PC-3 (cell line): ENCODE measurements around the gene MTX1. TPM values are rescaled to one million over a fixed set of nuclear protein-coding genes. Genes with fewer than 3 reads are reported as not detected.
A peak's percentile ranks its signal among the peaks of the same experiment; 100 is the strongest.

ENCODE experiments used
- ATAC-seq: fragments of 200-7000 bp; cut with Tn5 transposase; 2 replicates; pipeline ENCODE4 v1.9.1; 2020; ENCODE audit warnings: mild to moderate bottlenecking, moderate library complexity
- BruUV-seq: library from RNA; stranded (reverse); fragments of 400-500 nt; replicated peaks from 2 replicates; lab custom pipeline; 2021; lab: Mats Ljungman, UMichigan
- CTCF ChIA-PET: fragments of 300-600 bp; sonication (Branson Sonifier 250); formaldehyde crosslinking; loops from one replicate; lab custom pipeline; 2022; ENCODE audit warnings: antibody characterized with exemption; lab: Charles Lee
- POLR2A ChIA-PET: fragments of 300-600 bp; sonication (Branson Sonifier 250); formaldehyde crosslinking; loops from one replicate; lab custom pipeline; 2022; ENCODE audit warnings: antibody characterized with exemption; ENCODE audit not compliant: unreplicated experiment; lab: Charles Lee
- DNase-seq: peaks from one replicate; pipeline ENCODE4 v3.0.0-alpha.2; 2015
- H2AFZ ChIP-seq: fragments of 300-600 bp; sonication (generic); 2 replicates; pipeline ENCODE4 v1.6.0; 2016; ENCODE audit warnings: antibody characterized with exemption, low read length
- H3F3A ChIP-seq: fragments of 300-600 bp; sonication (generic); one replicate; pipeline ENCODE4 v1.6.0; 2017; ENCODE audit warnings: antibody characterized with exemption, low read length, control low read depth, mild to moderate bottlenecking; ENCODE audit not compliant: unreplicated experiment
- H3K27ac ChIP-seq: fragments of 300-600 bp; sonication (generic); 2 replicates; pipeline ENCODE4 v1.5.1; 2016; ENCODE audit warnings: mild to moderate bottlenecking, low read length
- H3K27me3 ChIP-seq: fragments of 300-600 bp; sonication (generic); 2 replicates; pipeline ENCODE4 v1.6.1; 2016; ENCODE audit warnings: low read length, mixed read lengths
- H3K36me3 ChIP-seq: fragments of 300-600 bp; sonication (generic); 2 replicates; pipeline ENCODE4 v1.6.1; 2016; ENCODE audit warnings: low read depth, mixed run types, low read length, mixed read lengths
- H3K4me1 ChIP-seq: fragments of 300-600 bp; sonication (generic); 2 replicates; pipeline ENCODE4 v1.5.1; 2016; ENCODE audit warnings: low read length; ENCODE audit not compliant: insufficient read depth
- H3K4me2 ChIP-seq: fragments of 300-600 bp; sonication (generic); 2 replicates; pipeline ENCODE4 v1.6.0; 2016; ENCODE audit warnings: low read length
- H3K4me3 ChIP-seq: fragments of 300-600 bp; sonication (generic); 2 replicates; pipeline ENCODE4 v1.5.1; 2016; ENCODE audit warnings: mild to moderate bottlenecking, low read length, mixed read lengths
- H3K79me2 ChIP-seq: fragments of 300-600 bp; sonication (generic); 2 replicates; pipeline ENCODE4 v1.6.1; 2017; ENCODE audit warnings: low read length, mixed read lengths
- H3K9ac ChIP-seq: fragments of 300-600 bp; sonication (generic); 2 replicates; pipeline ENCODE4 v1.6.0; 2016; ENCODE audit warnings: mild to moderate bottlenecking, low read length
- H3K9me2 ChIP-seq: fragments of 300-600 bp; sonication (generic); replicated peaks from 2 replicates; pipeline ENCODE4 v1.6.1; 2016; ENCODE audit warnings: mixed run types, low read length, mixed read lengths
- H3K9me3 ChIP-seq: fragments of 300-600 bp; sonication (generic); 2 replicates; pipeline ENCODE4 v1.6.1; 2016; ENCODE audit warnings: low read length, mixed read lengths
- H4K20me1 ChIP-seq: fragments of 300-600 bp; sonication (generic); 2 replicates; pipeline ENCODE4 v1.6.1; 2016; ENCODE audit warnings: low read length, mixed read lengths
- CTCF ChIP-seq: fragments of 300-600 bp; sonication (generic); conservative IDR thresholded peaks from 2 replicates; pipeline ENCODE4 v1.5.1; 2017; ENCODE audit warnings: antibody characterized with exemption, low read depth, mild to moderate bottlenecking, low read length
- EZH2 ChIP-seq: fragments of 300-600 bp; sonication (generic); IDR thresholded peaks from one replicate; pipeline ENCODE4 v1.6.1; 2017; ENCODE audit warnings: antibody characterized with exemption, mild to moderate bottlenecking, low read length; ENCODE audit not compliant: unreplicated experiment
- EZH2phosphoT487 ChIP-seq: fragments of 300-600 bp; sonication (generic); IDR thresholded peaks from 2 replicates; pipeline ENCODE4 v1.6.1; 2018; ENCODE audit warnings: mild to moderate bottlenecking, antibody characterized with exemption, low read length, borderline replicate concordance
- intact Hi-C: fragments of 100-400 bp; cut with micrococcal nuclease; formaldehyde crosslinking; loops from 2 replicates; pipeline ENCODE4 v1.9.0; 2023
- total RNA-seq: library from RNA; depleted of rRNA; stranded (reverse); fragments of >200 nt; gene quantifications from 2 replicates; pipeline ENCODE4 v1.2.3, GENCODE V29; 2014

MTX1 gene
- total RNA-seq, 1 experiment from 2014 or later, result 152 TPM

- Histone ChIP-seq H3K27me3 (no peaks in the 10 kb centered on the region), H3K27ac (no peak overlapping the region), H4K20me1 (no peaks in the 10 kb centered on the region), H3K9me2 (no peaks in the 10 kb centered on the region), H3K4me3 (no peak overlapping the region), H3K79me2 (no peaks in the 10 kb centered on the region), H3K4me1 (no peaks in the 10 kb centered on the region), H3K9ac (no peak overlapping the region), H2AFZ (no peak overlapping the region), H3F3A (peaks cover 3% of the 10 kb centered on the region), H3K36me3 (no peaks in the 10 kb centered on the region; the same call in 1 of the 2 replicates), H3K9me3 (no peaks in the 10 kb centered on the region), H3K4me2 (no peak overlapping the region)
- CTCF ChIA-PET, result no interaction called here
- intact Hi-C loops, result no loop called here
- POLR2A ChIA-PET, result no interaction called here
- TF ChIP-seq EZH2phosphoT487 (no peak), EZH2 (no peak), CTCF (no peak)
- DNase-seq (no peak), ATAC-seq (no peak)
- no TSS peak for BruUV-seq
These were observed 24.7 kb upstream of the MTX1 start for GRCh38 chr1:155183775-155184221.

GRCh38 chr1:155184351-155184811 is 24.1 kb upstream of the MTX1 start:
- ChIA-PET CTCF (no interaction called here), POLR2A (interaction anchor here (0.6 kb wide), 1 partner anchor 17 kb away, joined by 5 read pairs; no protein-coding TSS in a partner anchor)
- no peaks in the 10 kb centered on the region for H3K27me3 ChIP-seq
- TF ChIP-seq EZH2 (no peak), CTCF (no peak), EZH2phosphoT487 (no peak)
- no peaks in the 10 kb centered on the region for H4K20me1 ChIP-seq
- no peaks in the 10 kb centered on the region for H3K9me3 ChIP-seq
- no peak overlapping the region for H3K4me3 ChIP-seq
- no TSS peak for BruUV-seq
- DNase-seq (no peak), ATAC-seq (no peak)
- no peak overlapping the region for H3K4me2 ChIP-seq
- peaks cover 3% of the 10 kb centered on the region for H3F3A ChIP-seq
- H3K27ac ChIP-seq, result no peak overlapping the region
- H3K36me3 ChIP-seq, result no peaks in the 10 kb centered on the region; the same call in 1 of the 2 replicates
- H3K9me2 ChIP-seq, result no peaks in the 10 kb centered on the region
- H3K9ac ChIP-seq, result no peak overlapping the region
- no peak overlapping the region for H2AFZ ChIP-seq
- H3K4me1 ChIP-seq, result no peaks in the 10 kb centered on the region
- no peaks in the 10 kb centered on the region for H3K79me2 ChIP-seq
- intact Hi-C loops, result no loop called here

GRCh38 chr1:155184835-155185782 is 23.4 kb upstream of the MTX1 start:
- Histone ChIP-seq H3K9me2 (no peaks in the 10 kb centered on the region), H3F3A (peaks cover 3% of the 10 kb centered on the region), H3K4me3 (no peak overlapping the region), H3K36me3 (no peaks in the 10 kb centered on the region), H3K27ac (no peak overlapping the region), H3K27me3 (no peaks in the 10 kb centered on the region), H3K4me2 (no peak overlapping the region), H2AFZ (no peak overlapping the region), H3K79me2 (no peaks in the 10 kb centered on the region), H4K20me1 (no peaks in the 10 kb centered on the region), H3K4me1 (no peaks in the 10 kb centered on the region), H3K9ac (no peak overlapping the region), H3K9me3 (no peaks in the 10 kb centered on the region)
- peak; percentile 16; the same call in 1 of the 2 replicates for ATAC-seq
- BruUV-seq, result no TSS peak
- DNase-seq, result no peak
- intact Hi-C loops, result no loop called here
- CTCF ChIA-PET, result no interaction called here
- POLR2A ChIA-PET, result interaction anchor here (0.6 kb wide), 1 partner anchor 16 kb away, joined by 5 read pairs; no protein-coding TSS in a partner anchor
- TF ChIP-seq EZH2phosphoT487, result no peak
